Cardiac muscle cell (in vitro differentiated cells and primary cell): Measurements from ENCODE around the gene MBP. TPM values are rescaled to one million over a fixed set of nuclear protein-coding genes. Genes with fewer than 3 reads are reported as not detected.

Source experiments
- DNase-seq, 2 donors: peaks; one replicate each; pipeline versions ENCODE4 v3.0.0 to v3.0.0-alpha.2; 2010 to 2017; ENCODE audit warnings: low read depth in 1 of 2, low spot score in 1 of 2
- H3K27ac ChIP-seq: fragments of 200-600 bp; sonication (generic); 2 replicates; pipeline ENCODE4 v1.5.1; 2016
- H3K27me3 ChIP-seq: fragments of 200-600 bp; sonication (generic); 2 replicates; pipeline ENCODE4 v1.6.0; 2016; ENCODE audit warnings: control low read depth
- H3K36me3 ChIP-seq: fragments of 200-600 bp; sonication (generic); 2 replicates; pipeline ENCODE4 v1.5.1; 2016; ENCODE audit warnings: control low read depth
- H3K4me1 ChIP-seq: fragments of 200-600 bp; sonication (generic); 2 replicates; pipeline ENCODE4 v1.8.1; 2017; ENCODE audit warnings: low read depth, mild to moderate bottlenecking, mixed run types
- H3K4me3 ChIP-seq: fragments of 200-600 bp; sonication (generic); 2 replicates; pipeline ENCODE4 v1.5.1; 2016; ENCODE audit warnings: mild to moderate bottlenecking
- H3K9me3 ChIP-seq: fragments of 200-600 bp; sonication (generic); 2 replicates; pipeline ENCODE4 v1.5.1; 2017; ENCODE audit warnings: low read depth, mild to moderate bottlenecking, control low read depth
- polyA plus RNA-seq: library from polyadenylated mRNA; unstranded; fragments of >200 nt; fragmentation: Nextera tagmentation; extraction: Ambion mirVana; gene quantifications from 2 replicates; pipeline ENCODE4 v1.2.1, GENCODE V29; 2016
- total RNA-seq: library from RNA; depleted of rRNA; stranded (reverse); fragments of >200 nt; gene quantifications from 2 replicates; pipeline ENCODE4 v1.2.3, GENCODE V29; 2016
- TF ChIP-seq, protein P1 (sequence below): IDR thresholded peaks from 2 replicates; pipeline ENCODE4 v1.5.1; 2012; ENCODE audit warnings: low read depth, mild to moderate bottlenecking, low read length

The MBP gene
- total and polyA plus RNA-seq, 2 experiments from 2014 or later: 0.32 to 0.42 TPM

DNA sequence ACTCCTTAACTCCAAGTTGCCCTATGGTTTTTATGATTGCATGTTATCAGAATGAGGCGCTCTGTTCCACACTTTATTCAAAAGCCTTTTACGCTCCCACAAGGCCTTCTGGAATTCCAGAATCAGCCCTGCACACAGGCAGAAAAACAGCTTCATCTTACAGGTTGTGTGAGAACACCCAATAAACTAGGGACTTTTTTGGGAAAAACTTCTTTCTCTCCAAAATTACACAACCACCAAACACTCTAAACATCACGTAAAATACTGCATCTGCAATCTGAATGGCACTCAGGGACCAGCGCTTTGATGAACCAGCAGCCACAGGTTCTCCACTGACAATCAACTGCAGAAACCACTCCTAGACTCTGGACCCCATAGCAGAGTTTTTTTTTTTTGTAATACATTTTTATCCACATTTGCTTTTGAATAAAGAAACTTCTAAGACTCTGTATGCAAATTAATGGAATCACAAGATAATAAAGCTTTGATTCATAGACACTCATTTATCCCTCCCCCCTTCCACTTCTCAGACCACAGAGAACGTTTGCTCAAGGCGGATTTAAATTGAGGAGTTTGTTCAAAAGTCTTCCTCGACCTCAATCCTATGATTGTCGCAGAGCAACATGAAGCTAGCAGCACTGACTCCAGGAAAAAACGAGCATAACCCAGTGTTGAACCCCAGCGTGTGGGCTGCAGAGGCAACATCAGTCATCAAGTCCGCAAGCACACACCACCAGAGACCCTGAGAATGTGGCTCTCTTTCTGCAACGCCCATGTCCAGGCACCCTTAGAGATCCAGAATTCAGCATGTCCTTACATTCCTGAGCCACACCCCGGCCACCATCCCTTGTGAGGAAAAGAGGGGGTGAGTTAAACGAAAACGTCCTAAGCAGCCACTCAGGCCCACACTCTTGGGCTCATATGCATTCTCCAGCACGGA, 116.5 kb downstream of the MBP start:
- Histone ChIP-seq H3K4me3 (no peak overlapping the region), H3K9me3 (no peaks in the 10 kb centered on the region), H3K36me3 (no peaks in the 10 kb centered on the region), H3K27ac (no peak overlapping the region), H3K27me3 (no peaks in the 10 kb centered on the region), H3K4me1 (peaks cover 4% of the 10 kb centered on the region)
- TF ChIP-seq, protein P1, sequence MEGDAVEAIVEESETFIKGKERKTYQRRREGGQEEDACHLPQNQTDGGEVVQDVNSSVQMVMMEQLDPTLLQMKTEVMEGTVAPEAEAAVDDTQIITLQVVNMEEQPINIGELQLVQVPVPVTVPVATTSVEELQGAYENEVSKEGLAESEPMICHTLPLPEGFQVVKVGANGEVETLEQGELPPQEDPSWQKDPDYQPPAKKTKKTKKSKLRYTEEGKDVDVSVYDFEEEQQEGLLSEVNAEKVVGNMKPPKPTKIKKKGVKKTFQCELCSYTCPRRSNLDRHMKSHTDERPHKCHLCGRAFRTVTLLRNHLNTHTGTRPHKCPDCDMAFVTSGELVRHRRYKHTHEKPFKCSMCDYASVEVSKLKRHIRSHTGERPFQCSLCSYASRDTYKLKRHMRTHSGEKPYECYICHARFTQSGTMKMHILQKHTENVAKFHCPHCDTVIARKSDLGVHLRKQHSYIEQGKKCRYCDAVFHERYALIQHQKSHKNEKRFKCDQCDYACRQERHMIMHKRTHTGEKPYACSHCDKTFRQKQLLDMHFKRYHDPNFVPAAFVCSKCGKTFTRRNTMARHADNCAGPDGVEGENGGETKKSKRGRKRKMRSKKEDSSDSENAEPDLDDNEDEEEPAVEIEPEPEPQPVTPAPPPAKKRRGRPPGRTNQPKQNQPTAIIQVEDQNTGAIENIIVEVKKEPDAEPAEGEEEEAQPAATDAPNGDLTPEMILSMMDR: no peak
- DNase-seq: no peak

DNA sequence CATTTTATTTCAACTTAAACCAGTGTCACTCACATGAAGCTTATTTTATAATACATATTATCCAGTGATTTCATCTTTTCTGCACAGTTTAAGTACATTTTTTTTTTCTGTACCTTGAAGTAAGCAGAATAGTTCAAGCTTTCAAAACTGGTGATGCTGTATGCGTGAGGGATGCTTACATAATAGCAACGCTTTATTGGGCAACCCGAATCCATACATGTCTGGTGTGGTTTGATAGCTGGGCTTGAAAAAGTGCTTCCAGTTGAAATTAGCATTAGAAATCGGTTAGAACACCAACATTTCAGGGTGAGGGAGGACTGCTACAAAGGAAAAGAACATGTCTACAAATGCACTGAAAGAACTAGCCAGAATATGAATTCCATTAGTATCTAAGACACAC, 117.4 kb downstream of the MBP start:
- Histone ChIP-seq H3K36me3 (no peaks in the 10 kb centered on the region), H3K27me3 (no peaks in the 10 kb centered on the region), H3K4me3 (no peak overlapping the region), H3K9me3 (no peaks in the 10 kb centered on the region), H3K27ac (no peak overlapping the region), H3K4me1 (peaks cover 4% of the 10 kb centered on the region)
- TF ChIP-seq, protein P1: no peak
- DNase-seq: peak in 1 of 2 donors; percentile 50

DNA sequence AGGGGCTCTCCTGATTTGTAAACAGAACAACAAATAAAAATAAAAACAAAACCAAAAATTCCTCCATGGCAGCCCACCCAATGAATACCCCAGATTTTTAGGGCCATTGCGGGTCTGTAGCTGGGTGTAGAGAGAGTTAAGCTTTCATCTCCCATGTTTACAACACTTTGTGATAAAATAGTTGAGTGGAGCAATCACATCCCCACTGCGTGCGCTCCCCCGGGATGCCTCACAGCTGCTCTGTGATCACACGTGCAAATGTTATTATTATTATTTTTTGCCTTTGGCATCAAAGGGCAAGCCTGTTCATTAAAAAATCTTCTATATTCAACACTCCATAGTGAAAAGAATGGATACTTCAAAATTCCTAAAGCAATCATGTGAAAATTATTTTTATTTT, 118.0 kb downstream of the MBP start:
- DNase-seq: peak in 1 of 2 donors; percentile 18
- Histone ChIP-seq H3K4me1 (peaks cover 4% of the 10 kb centered on the region), H3K36me3 (no peaks in the 10 kb centered on the region), H3K9me3 (no peaks in the 10 kb centered on the region), H3K27ac (no peak overlapping the region), H3K27me3 (no peaks in the 10 kb centered on the region), H3K4me3 (no peak overlapping the region)
- TF ChIP-seq, protein P1: no peak

DNA sequence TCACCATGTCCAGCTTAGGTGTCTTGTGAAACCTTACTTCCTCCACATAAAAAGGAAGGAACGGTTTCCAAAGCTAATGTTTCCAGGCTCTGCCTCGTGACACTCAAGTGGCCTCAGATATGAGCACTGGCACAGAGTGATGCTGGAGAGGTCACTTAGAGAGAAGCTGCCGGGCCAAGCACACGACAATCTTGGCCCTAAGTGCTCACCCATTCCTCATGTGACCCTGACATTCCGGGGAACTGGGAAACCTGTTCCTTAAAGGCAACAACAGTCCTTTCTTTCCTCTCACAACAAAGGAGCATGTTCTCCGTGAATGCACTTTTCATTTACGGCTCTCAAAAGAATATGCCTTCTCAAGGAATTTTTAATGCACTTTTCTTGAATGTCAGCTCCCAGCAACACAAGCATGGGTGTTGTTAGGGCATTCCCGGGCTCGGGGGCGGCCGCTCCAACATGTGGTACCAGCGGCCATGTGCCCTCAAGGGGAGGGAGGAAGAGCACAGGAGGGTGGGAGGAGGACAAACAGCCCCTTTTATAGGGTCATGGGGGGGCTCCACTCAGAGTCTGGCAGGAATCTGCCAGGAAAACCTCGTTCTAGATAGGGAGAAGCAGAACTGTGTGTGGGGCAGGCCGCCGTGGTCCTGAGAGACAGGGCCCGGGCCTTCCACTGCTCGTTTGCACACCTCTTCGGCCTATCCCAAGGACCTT, 118.6 kb downstream of the MBP start:
- no peak overlapping the region for H3K27ac ChIP-seq
- peak; percentile 7 to 78 for DNase-seq
- no peaks in the 10 kb centered on the region for H3K27me3 ChIP-seq
- no peaks in the 10 kb centered on the region for H3K36me3 ChIP-seq
- H3K4me1 ChIP-seq: peaks cover 4% of the 10 kb centered on the region
- H3K4me3 ChIP-seq: no peak overlapping the region
- no peaks in the 10 kb centered on the region for H3K9me3 ChIP-seq
- TF ChIP-seq, protein P1: no peak

DNA sequence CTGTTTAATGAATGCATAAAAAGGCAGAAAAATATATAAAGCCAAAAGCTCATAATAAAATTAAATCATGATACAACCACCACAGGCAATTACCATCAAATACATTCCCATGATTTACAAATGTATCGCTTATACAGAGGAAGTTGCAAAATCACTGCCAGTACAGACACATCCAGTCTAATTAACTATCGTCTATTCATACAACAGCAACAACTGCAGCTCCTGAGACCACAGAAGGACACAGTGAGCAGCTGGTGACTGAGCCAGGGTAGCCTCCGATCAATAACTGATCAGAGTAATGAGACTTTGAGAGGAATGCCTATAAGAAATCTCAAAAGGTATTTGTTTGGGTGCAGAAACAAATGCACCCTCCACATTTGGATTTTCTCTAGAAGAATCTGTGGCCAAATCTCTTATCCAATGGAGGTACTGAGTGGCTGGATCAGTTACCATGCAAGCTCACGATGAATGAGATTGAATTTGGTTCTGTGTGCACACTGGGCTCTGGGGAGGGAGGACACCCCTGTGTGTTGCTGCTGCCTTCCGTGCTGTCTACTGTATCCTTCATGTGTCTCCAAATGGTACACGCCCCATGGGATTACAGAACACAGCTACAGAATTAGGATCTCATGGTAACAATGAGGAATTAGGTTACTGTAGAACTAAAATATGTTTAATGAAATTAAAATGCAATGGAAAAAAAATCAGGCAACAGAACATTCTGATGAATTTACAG, 119.6 kb downstream of the MBP start:
- Histone ChIP-seq H3K9me3 (no peaks in the 10 kb centered on the region), H3K4me1 (peaks cover 4% of the 10 kb centered on the region), H3K36me3 (no peaks in the 10 kb centered on the region), H3K4me3 (no peak overlapping the region), H3K27me3 (no peaks in the 10 kb centered on the region), H3K27ac (no peak overlapping the region)
- DNase-seq: no peak
- TF ChIP-seq, protein P1: no peak
